Activated naive CD8-positive, alpha-beta T cell treated with anti-CD3 and anti-CD28 coated beads for 36 hours (primary cell): ENCODE results near the gene NRDE2. TPM values are rescaled to one million over a fixed set of nuclear protein-coding genes. Genes with fewer than 3 reads are reported as not detected.
"Not testable (repeated sequence)": the region's sequence is repeated elsewhere in the genome, so short reads cannot be mapped to it uniquely, and the experiment has no call there.

Experiments used
- DNase-seq: peaks from one replicate; pipeline ENCODE4 v3.0.0; 2021
- H3K27ac Mint-ChIP-seq: one replicate; pipeline ENCODE4 v1.8.0; 2022; ENCODE audit warnings: mild to moderate bottlenecking, moderate library complexity, mixed read lengths
- H3K27me3 Mint-ChIP-seq: one replicate; pipeline ENCODE4 v1.8.0; 2022; ENCODE audit warnings: mild to moderate bottlenecking, mixed read lengths
- H3K36me3 Mint-ChIP-seq: one replicate; pipeline ENCODE4 v1.8.0; 2021; ENCODE audit warnings: mild to moderate bottlenecking, mixed read lengths
- H3K4me1 Mint-ChIP-seq: one replicate; pipeline ENCODE4 v1.8.0; 2021; ENCODE audit warnings: mixed read lengths
- H3K4me3 Mint-ChIP-seq: one replicate; pipeline ENCODE4 v1.8.0; 2022; ENCODE audit warnings: mild to moderate bottlenecking, moderate library complexity, mixed read lengths
- H3K9me3 Mint-ChIP-seq: one replicate; pipeline ENCODE4 v1.8.0; 2022; ENCODE audit warnings: mixed read lengths
- total RNA-seq, 2 experiments: library from RNA; stranded (reverse); gene quantifications; one replicate each; pipeline ENCODE4 v1.2.3, GENCODE V29; 2021

NRDE2 gene
- total RNA-seq, 2 experiments from 2014 or later: 23.2 to 25.4 TPM

- peak; percentile 3 for DNase-seq
- peaks cover 2% of the 10 kb centered on the region for H3K4me1 Mint-ChIP-seq
- H3K9me3 Mint-ChIP-seq: peaks cover 41% of the 10 kb centered on the region
- H3K36me3 Mint-ChIP-seq: peaks cover 16% of the 10 kb centered on the region
- peaks cover 27% of the 10 kb centered on the region for H3K27me3 Mint-ChIP-seq
- H3K4me3 Mint-ChIP-seq: no peak overlapping the region
- no peak overlapping the region for H3K27ac Mint-ChIP-seq
Observed at GRCh38 chr14:90239139-90239538, 92.6 kb downstream of the NRDE2 start.

DNA sequence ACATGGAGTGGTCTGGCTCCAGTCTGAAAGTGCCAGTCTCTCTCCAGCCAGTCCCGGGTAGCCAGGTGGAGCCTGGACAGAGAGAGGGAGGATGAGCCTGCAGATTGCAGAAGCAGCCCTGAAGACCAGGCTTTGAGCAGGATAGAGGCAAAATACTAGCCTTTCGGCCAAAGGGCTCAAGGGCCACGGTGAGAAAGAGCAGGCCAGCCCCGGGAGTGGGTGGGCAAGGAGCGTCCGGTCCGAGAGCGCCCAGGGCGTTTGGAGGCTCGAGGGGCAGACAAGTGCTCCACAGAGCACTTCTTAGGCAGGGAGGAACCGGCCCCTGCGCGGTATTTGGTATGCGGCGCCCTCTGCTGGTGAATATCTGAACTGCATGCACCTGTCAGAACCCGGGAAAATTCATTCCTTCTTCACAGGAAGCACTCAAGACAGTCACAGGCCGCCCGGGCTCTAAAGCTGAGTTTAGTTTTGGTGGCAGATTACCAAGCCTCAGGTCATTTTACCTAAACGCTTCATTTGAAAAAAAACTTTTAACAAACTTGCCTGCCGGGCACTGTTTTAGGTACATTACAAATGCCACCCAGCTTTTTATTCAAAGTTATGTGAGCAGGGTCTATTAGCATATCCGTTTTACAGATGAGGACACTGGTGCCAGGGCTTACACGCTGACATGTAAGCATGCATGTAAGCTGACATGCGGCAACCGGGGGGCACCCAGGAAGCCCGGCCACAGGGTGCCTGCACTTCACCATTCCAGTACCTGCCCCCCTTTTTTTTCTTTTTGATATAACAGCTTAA, 96.4 kb downstream of the NRDE2 start:
- H3K27me3 Mint-ChIP-seq: peaks cover 27% of the 10 kb centered on the region
- peaks cover 2% of the 10 kb centered on the region for H3K4me1 Mint-ChIP-seq
- H3K36me3 Mint-ChIP-seq: peaks cover 12% of the 10 kb centered on the region
- H3K9me3 Mint-ChIP-seq: peaks cover 32% of the 10 kb centered on the region
- H3K4me3 Mint-ChIP-seq: no peak overlapping the region
- H3K27ac Mint-ChIP-seq: no peak overlapping the region
- DNase-seq: peak; percentile 57

GRCh38 chr14:90229942-90230341, 101.8 kb downstream of the NRDE2 start:
- not testable (repeated sequence) for H3K9me3 Mint-ChIP-seq, DNase-seq, H3K27ac Mint-ChIP-seq, H3K36me3 Mint-ChIP-seq, H3K4me1 Mint-ChIP-seq, H3K27me3 Mint-ChIP-seq, H3K4me3 Mint-ChIP-seq

GRCh38 chr14:90228478-90228877, 103.3 kb downstream of the NRDE2 start:
- DNase-seq: no peak
- Mint-ChIP-seq H3K27ac (no peak overlapping the region), H3K4me3 (no peak overlapping the region), H3K9me3 (peaks cover 5% of the 10 kb centered on the region), H3K27me3 (peaks cover 7% of the 10 kb centered on the region), H3K36me3 (peaks cover 2% of the 10 kb centered on the region), H3K4me1 (no peaks in the 10 kb centered on the region)

Other genes with a start within 250 kb of the NRDE2 start
- 100 to 1,000 TPM; 129 to 130 TPM for gene PSMC1, start 75.4 kb downstream of the NRDE2 start, total RNA-seq
- 100 to 1,000 TPM; 437 to 439 TPM for gene CALM1, start 65.1 kb upstream of the NRDE2 start, total RNA-seq